Small intestine (tissue), 7 donors: ENCODE data around the gene CDK5RAP1. TPM values are rescaled to one million over a fixed set of nuclear protein-coding genes. Genes with fewer than 3 reads are reported as not detected.

ENCODE experiments used
- DNase-seq, 2 donors: peaks; one replicate each; pipeline versions ENCODE4 v3.0.0 to v3.0.0-alpha.2; 2013
- FAIRE-seq: peaks from 2 replicates; lab custom pipeline; 2012; peaks lifted over from hg19 to GRCh38; lab: Jason Lieb, UNC
- H3K27ac ChIP-seq, 3 donors: one replicate each; pipeline ENCODE4 v1.5.1; 2013; ENCODE audit warnings: low read length in 2 of 3, mild to moderate bottlenecking in 2 of 3, control low read depth in 1 of 3, inconsistent platforms in 1 of 3, low read depth in 1 of 3, moderate library complexity in 1 of 3
- H3K27me3 ChIP-seq, 3 donors: one replicate each; pipeline ENCODE4 v1.6.1; 2013; ENCODE audit warnings: low read length in 3 of 3, inconsistent platforms in 1 of 3; ENCODE audit not compliant: control insufficient read depth in 3 of 3, insufficient read depth in 3 of 3
- H3K36me3 ChIP-seq, 3 donors: one replicate each; pipeline ENCODE4 v1.6.1; 2013; ENCODE audit warnings: low read length in 3 of 3, inconsistent platforms in 1 of 3, low read depth in 1 of 3, mild to moderate bottlenecking in 1 of 3, moderate library complexity in 1 of 3; ENCODE audit not compliant: control insufficient read depth in 3 of 3, insufficient read depth in 2 of 3
- H3K4me1 ChIP-seq, 3 donors: one replicate each; pipeline ENCODE4 v1.6.1; 2013; ENCODE audit warnings: low read length in 2 of 3, inconsistent platforms in 1 of 3, low read depth in 1 of 3, mild to moderate bottlenecking in 1 of 3, moderate library complexity in 1 of 3; ENCODE audit not compliant: control insufficient read depth in 3 of 3, insufficient read depth in 2 of 3
- H3K4me3 ChIP-seq, 3 donors: one replicate each; pipeline ENCODE4 v1.5.1; 2013; ENCODE audit warnings: low read length in 3 of 3, control low read depth in 1 of 3, inconsistent platforms in 1 of 3, low read depth in 1 of 3, mild to moderate bottlenecking in 1 of 3, moderate library complexity in 1 of 3
- H3K9me3 ChIP-seq, 2 donors: one replicate each; pipeline ENCODE4 v1.6.1; 2013; ENCODE audit warnings: low read depth in 1 of 2, low read length in 1 of 2; ENCODE audit not compliant: control insufficient read depth in 2 of 2, insufficient read depth in 1 of 2
- WGBS, 3 donors: extraction: QIAGEN DNeasy Blood & Tissue Kit; methylation state at CpG; one replicate each; pipeline ENCODE4 v1.1.7; 2013; 5-methylcytosine and 5-hydroxymethylcytosine counted together
- polyA plus RNA-seq, 4 donors: library from polyadenylated mRNA; stranded (reverse) in 3 of 4; unstranded in 1 of 4; fragments of 200-250 nt in 3 of 4; fragments of 120-200 nt in 1 of 4; gene quantifications; one replicate each; pipeline versions ENCODE4 v1.2.1 to v1.2.3, GENCODE V29; 2013
- donor health status: healthy with polysubstance abuse.
- donor health status: control.
- donor health status: control.
- donor health status: Bipolar disorder and iron deficiency.
- donor health status: healthy.

The CDK5RAP1 gene
- polyA plus RNA-seq, 4 donors = 30.0 to 32.0 (median 30.3) TPM

DNA sequence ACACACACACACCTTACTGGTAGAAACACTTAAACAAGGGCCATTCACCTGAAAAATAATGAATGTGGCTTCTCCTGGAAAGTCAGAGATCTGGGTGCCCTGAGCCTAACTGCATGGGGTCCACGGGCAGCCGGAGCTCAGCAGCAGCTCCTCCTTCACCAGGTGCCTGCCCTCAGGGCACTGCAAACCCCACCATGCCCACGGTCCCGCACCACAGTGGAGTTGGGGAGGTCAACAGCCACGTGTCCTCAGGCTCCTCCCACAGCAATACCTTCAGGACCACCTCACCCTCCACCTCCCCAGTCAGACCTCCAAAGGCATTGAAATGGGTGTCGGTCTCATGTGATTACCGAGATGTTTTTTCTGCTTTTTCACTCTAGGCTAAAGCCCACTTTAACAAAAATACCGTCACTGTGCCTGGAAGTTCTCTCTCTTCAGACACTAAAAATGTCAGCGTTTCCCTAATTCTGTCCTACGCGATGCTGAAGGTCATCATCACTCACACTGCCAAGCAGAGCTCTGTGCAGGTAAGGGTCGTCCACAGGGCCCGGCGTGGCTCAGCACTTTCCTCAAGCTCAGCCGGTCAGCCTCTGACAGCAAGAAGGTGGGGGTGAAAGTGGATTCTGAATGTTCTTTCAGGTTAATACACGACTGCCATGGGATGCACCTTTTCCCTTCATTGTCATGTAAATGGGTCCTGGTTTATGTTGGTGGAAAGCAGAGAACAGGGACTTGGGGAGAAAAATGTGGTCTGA is 48.9 kb downstream of the CDK5RAP1 start:
- H3K27ac ChIP-seq = no peak overlapping the region
- 85 to 89% (median 88%) methylated on average over 16 of the region's 16 CpGs for WGBS, 3 donors
- H3K9me3 ChIP-seq = no peaks in the 10 kb centered on the region
- H3K36me3 ChIP-seq = peaks cover 0 to 27% (median 2%) of the 10 kb centered on the region in 3 donors
- H3K4me1 ChIP-seq = no peaks in the 10 kb centered on the region
- DNase-seq (no peak), FAIRE-seq (no peak)
- no peaks in the 10 kb centered on the region for H3K27me3 ChIP-seq
- H3K4me3 ChIP-seq = no peak overlapping the region

DNA sequence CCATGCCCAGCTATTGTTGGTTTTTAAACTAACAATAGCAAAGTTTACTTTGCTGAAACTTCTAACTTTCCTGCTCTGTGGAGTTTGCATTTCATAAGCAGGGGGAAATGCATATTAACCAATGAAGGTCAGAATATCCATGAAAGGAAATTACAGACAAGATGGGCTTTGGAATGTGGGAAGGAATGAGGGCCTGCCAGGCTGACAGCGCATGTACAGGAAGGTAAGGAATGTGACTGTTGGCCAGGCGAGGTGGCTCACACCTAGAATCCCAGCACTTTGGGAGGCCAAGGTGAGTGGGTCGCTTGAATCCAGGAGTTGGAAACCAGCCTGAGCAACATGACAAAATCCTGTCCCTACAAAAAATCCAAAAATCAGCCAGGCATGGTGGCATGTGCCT is 49.6 kb downstream of the CDK5RAP1 start:
- no peak for FAIRE-seq
- no peaks in the 10 kb centered on the region for H3K27me3 ChIP-seq
- H3K9me3 ChIP-seq = no peaks in the 10 kb centered on the region
- peaks cover 0 to 22% (median 2%) of the 10 kb centered on the region in 3 donors for H3K36me3 ChIP-seq
- 78 to 84% (median 81%) methylated on average over 3 of the region's 3 CpGs for WGBS, 3 donors
- H3K4me3 ChIP-seq = no peak overlapping the region
- no peaks in the 10 kb centered on the region for H3K4me1 ChIP-seq
- no peak overlapping the region for H3K27ac ChIP-seq
- DNase-seq = no peak

DNA sequence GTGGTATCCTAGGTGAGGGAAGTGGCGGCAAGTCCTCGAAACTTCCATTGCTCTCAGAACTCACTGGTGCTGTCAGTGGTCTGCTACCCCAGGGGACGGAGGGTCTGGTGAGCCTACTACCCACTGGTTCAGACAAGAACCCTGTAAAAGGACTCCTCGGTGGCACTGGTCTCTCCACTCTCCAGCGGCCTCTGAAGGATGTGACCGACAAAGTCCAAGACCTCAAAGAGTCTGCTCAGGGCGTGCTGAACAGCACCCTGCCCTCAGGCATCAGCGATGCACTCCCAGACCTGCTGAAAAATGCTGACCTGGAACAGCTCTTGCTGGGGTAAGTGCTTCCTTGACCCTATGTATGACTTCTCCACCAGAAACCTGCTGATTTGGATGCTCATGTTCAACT is 51.8 kb downstream of the CDK5RAP1 start:
- Histone ChIP-seq H3K4me1 (no peaks in the 10 kb centered on the region), H3K9me3 (no peaks in the 10 kb centered on the region), H3K4me3 (no peak overlapping the region), H3K36me3 (peaks cover 0 to 17% (median 2%) of the 10 kb centered on the region in 3 donors), H3K27me3 (no peaks in the 10 kb centered on the region), H3K27ac (no peak overlapping the region)
- FAIRE-seq (no peak), DNase-seq (no peak)
- WGBS, 3 donors = 90 to 96% (median 96%) methylated on average over 8 of the region's 8 CpGs

DNA sequence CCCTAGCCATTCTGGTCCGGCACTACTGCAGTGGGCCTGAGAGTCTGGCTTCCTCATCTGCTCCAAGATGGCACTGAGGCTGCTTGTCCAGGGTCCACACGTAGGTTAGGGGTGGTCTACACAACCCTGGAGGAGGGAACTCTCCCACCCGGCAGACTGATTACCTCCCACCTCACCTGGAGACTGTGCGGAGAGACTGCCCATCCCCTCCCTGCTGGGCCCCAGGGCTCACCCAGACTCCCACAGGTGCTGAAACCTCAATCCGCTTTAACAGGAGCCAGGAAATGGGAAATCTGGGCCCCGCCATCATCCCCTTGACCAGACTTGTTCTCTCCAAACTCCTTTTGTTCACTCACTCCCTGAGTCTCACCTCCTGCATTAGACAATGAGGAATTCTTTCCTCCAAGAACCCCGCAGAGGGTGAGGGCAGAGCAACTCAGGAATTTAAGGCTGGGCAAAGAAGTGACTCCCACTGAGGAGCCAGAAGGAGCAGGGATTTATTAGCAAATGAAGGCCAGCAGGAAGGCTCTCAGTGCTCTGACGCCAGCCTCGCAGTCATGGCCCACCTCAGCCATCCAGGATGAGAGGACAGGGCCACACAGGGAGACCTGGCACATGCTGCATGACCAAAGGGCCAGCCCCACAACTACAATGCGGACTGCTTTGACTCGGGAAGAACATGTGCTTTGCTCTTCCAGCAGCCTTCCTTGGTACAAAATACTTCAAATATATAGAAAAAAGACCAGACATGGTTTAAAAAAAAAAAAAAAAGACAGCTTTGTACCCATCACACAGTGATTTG is 53.0 kb downstream of the CDK5RAP1 start:
- 92 to 94% (median 93%) methylated on average over 11 of the region's 11 CpGs for WGBS, 3 donors
- DNase-seq (no peak), FAIRE-seq (no peak)
- Histone ChIP-seq H3K4me1 (no peaks in the 10 kb centered on the region), H3K27ac (no peak overlapping the region), H3K27me3 (no peaks in the 10 kb centered on the region), H3K4me3 (no peak overlapping the region), H3K9me3 (no peaks in the 10 kb centered on the region), H3K36me3 (peaks cover 0 to 13% (median 2%) of the 10 kb centered on the region in 3 donors)

DNA sequence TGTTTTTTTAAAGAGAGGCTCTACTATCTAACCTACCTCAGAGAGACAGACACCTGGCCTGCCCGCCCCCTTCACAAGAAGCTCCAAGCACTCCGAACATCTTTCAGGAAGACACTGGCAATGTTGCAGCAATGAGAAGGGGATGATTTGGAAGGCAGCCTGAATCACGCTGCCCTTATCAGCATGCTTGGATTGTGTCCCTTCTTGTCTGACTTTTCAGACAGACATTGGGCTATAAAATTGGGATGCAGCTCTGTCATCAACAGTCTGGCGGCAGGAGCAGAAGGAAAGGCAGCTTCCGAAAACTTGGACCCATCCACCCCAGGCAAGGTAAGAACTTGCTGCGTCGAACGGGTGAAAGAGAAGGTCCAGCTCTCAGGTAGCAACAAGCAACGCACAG is 56.0 kb downstream of the CDK5RAP1 start:
- WGBS, 3 donors = 74 to 82% (median 80%) methylated on average over 9 of the region's 9 CpGs
- H3K36me3 ChIP-seq = peaks cover 0 to 8% (median 0%) of the 10 kb centered on the region in 3 donors

DNA sequence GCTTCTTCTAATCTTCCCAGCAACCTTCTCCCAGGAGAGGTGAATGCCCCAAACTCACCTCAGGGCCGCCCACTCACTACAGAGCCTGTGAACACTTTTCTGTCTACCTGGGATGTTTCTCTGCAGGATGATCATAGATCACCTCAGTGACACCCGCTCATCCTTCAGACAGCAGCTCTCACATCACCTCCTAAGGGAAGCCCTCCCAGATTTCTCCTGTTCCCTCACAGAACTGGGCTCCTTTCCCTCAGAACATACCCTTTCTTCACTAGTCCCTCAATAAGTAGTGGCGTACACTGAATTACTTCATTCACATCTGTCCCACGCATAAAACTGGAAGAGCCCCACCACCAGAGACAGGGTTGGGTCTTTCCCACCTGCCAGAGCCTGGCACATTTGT is 57.8 kb downstream of the CDK5RAP1 start:
- Histone ChIP-seq H3K4me1 (no peaks in the 10 kb centered on the region), H3K27ac (no peak overlapping the region), H3K9me3 (no peaks in the 10 kb centered on the region), H3K27me3 (no peaks in the 10 kb centered on the region), H3K4me3 (no peak overlapping the region), H3K36me3 (no peaks in the 10 kb centered on the region)
- 93 to 95% (median 94%) methylated on average over 4 of the region's 4 CpGs for WGBS, 3 donors
- no peak for FAIRE-seq
- no peak for DNase-seq

More for the DNA sequence above, 56.0 kb downstream of the CDK5RAP1 start:
- DNase-seq = no peak
- H3K27me3 ChIP-seq = no peaks in the 10 kb centered on the region
- H3K4me3 ChIP-seq = no peak overlapping the region
- H3K27ac ChIP-seq = no peak overlapping the region
- no peaks in the 10 kb centered on the region for H3K4me1 ChIP-seq
- no peaks in the 10 kb centered on the region for H3K9me3 ChIP-seq
- no peak for FAIRE-seq

DNA sequence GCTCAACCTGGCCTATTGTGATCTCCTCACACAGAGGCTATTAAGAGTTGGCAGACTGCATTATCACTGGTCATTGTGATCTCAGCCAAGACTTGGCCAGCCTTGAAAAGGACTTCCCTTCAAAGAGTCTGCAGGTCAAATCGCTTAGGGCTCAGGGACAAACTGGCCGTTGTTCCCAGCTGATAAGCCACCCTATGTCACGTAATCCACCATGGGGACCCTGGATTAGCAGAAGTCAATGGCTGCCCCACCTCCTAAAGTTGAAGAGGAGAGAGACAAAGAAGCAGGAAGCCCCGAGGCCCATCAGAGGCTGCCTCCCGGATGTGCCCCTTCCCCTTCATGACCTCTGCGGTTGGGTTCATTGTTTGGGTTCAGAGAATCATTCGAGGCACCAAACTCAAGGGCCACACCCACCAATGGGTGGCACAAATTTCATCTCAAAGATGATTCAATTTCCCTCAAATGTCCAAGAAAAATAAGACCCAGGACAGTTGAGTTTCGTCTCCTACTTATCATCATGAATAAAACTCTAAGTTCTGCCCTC is 61.7 kb downstream of the CDK5RAP1 start:
- H3K27me3 ChIP-seq = no peaks in the 10 kb centered on the region
- H3K9me3 ChIP-seq = peaks cover 0 to 3% of the 10 kb centered on the region in 2 donors
- no peak overlapping the region for H3K4me3 ChIP-seq
- WGBS, 3 donors = 59 to 67% (median 67%) methylated on average over 8 of the region's 8 CpGs
- no peak overlapping the region for H3K27ac ChIP-seq
- H3K36me3 ChIP-seq = no peaks in the 10 kb centered on the region
- H3K4me1 ChIP-seq = no peaks in the 10 kb centered on the region
- DNase-seq (no peak), FAIRE-seq (no peak)

DNA sequence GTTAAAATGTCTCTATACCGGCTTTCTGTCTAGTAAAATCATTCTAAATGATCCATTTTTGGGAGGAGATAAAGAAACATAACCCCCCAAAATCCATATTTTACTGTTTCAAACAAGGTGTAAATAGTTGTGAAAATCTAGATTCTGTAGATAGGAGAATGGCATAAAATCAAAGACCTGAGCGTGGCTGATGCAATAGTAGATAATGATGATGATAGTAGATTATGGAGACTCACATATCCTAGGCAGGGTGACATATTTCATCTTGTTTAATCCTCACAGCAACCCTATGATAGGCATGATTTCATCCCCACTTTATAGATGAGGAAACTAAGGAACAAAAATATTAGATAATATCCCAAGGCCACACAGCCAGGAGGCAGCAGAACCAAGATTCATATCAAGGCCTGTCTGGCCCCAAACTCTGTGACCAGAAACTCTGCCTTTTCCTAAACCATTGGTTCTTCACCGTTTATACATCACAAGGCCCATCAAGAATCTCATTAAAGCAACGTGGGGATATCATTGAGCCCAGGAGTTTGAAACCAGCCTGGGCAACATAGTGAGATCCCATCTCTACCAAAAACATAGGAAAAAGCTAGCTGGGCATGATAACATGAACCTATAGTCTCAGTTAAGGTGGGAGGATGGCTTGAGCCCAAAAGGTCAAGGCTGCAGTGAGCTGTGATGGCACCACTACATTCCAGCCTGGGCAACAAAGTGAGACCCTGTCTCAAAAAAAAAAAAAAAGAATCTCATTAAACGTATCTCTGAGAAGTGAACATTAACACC is 62.7 kb downstream of the CDK5RAP1 start:
- WGBS, 3 donors = 80 to 82% (median 80%) methylated on average over 5 of the region's 5 CpGs
- no peak for FAIRE-seq

More for the DNA sequence above, 62.7 kb downstream of the CDK5RAP1 start:
- no peaks in the 10 kb centered on the region for H3K36me3 ChIP-seq
- DNase-seq = no peak
- no peaks in the 10 kb centered on the region for H3K27me3 ChIP-seq
- no peaks in the 10 kb centered on the region for H3K4me1 ChIP-seq
- no peak overlapping the region for H3K27ac ChIP-seq
- H3K9me3 ChIP-seq = peaks cover 0 to 3% of the 10 kb centered on the region in 2 donors
- no peak overlapping the region for H3K4me3 ChIP-seq
